H1 (cell line): ENCODE data around the gene FLOT1.

Experiments
- EZH2 ChIP-seq: fragments of 200-600 bp; sonication (generic); IDR thresholded peaks from 2 replicates; pipeline ENCODE4 v1.7.1; 2012; ENCODE audit warnings: low read depth, mild to moderate bottlenecking, moderate library complexity, low read length, inconsistent platforms; ENCODE audit not compliant: severe bottlenecking
- GABPA ChIP-seq: IDR thresholded peaks from 2 replicates; pipeline ENCODE4 v1.6.1; 2011; ENCODE audit warnings: mild to moderate bottlenecking, low read length, moderate library complexity, borderline replicate concordance; ENCODE audit not compliant: insufficient read depth
- GTF2F1 ChIP-seq: IDR thresholded peaks from 2 replicates; pipeline ENCODE4 v1.6.1; 2012; ENCODE audit warnings: low read depth, low read length, improper control_type of control experiment, borderline replicate concordance
- JUN ChIP-seq: IDR thresholded peaks from 2 replicates; pipeline ENCODE4 v1.6.1; 2011; ENCODE audit warnings: low read depth, mild to moderate bottlenecking, improper control_type of control experiment, low read length
- KDM1A ChIP-seq: fragments of 200-600, 300-600 bp; sonication (generic); IDR thresholded peaks from 2 replicates; pipeline ENCODE4 v1.7.1; 2016; ENCODE audit warnings: mild to moderate bottlenecking, low read length, borderline replicate concordance
- YY1 ChIP-seq: IDR thresholded peaks from 2 replicates; pipeline ENCODE4 v1.6.1; 2011; ENCODE audit warnings: low read depth, mild to moderate bottlenecking, low read length

DNA sequence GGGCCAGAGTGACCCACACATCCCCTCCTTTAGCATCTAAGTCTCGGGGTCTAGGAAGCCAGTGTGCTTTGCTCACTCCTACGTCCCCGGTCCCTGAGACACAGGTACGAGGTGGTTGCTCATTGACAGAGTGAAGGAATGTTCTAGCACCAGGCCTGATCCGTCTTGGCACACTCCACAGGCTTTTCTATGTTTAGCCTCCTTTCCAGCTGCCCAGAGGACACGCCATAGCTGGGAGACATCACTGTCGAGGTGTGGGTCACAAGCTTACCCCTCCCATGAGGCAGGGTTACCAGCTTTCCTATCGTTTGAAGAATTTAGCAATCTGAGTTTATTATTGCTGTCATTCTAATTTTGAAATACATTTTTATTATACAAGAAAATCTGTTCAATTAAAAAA, 32.2 kb upstream of the FLOT1 start:
- TF ChIP-seq GTF2F1 (no peak), JUN (no peak), KDM1A (no peak), GABPA (no peak), YY1 (no peak), EZH2 (no peak)
